PFSK-1 (cell line): Measurements from ENCODE around the gene ALX4.

Experiments
- FOXP2 ChIP-seq: optimal IDR thresholded peaks from 2 replicates; pipeline ENCODE3; 2011; ENCODE audit warnings: borderline replicate concordance, control low read depth, inconsistent platforms; ENCODE audit not compliant: insufficient read depth; ENCODE audit errors: extremely low read length, extremely low read depth
- POLR2AphosphoS5 ChIP-seq: IDR thresholded peaks from 2 replicates; pipeline ENCODE4 v1.6.1; 2012; ENCODE audit warnings: low read depth, mild to moderate bottlenecking, control low read depth, low read length, moderate library complexity
- REST ChIP-seq, 2 experiments: IDR thresholded peaks; 2 replicates each; pipeline versions ENCODE4 v1.6.1 to v1.8.0; 2011 to 2012; ENCODE audit warnings: low read depth in 2 of 2, low read length in 2 of 2, control low read depth in 1 of 2, inconsistent platforms in 1 of 2, mild to moderate bottlenecking in 1 of 2, moderate library complexity in 1 of 2; ENCODE audit not compliant: insufficient read depth in 1 of 2
- SIN3A ChIP-seq: IDR thresholded peaks from 2 replicates; pipeline ENCODE4 v1.6.1; 2012; ENCODE audit warnings: mild to moderate bottlenecking, low read length, moderate library complexity, borderline replicate concordance; ENCODE audit not compliant: insufficient read depth
- TAF1 ChIP-seq: IDR thresholded peaks from 2 replicates; pipeline ENCODE4 v1.6.1; 2012; ENCODE audit warnings: low read length, control low read depth, borderline replicate concordance; ENCODE audit not compliant: insufficient read depth

Gene ALX4

DNA sequence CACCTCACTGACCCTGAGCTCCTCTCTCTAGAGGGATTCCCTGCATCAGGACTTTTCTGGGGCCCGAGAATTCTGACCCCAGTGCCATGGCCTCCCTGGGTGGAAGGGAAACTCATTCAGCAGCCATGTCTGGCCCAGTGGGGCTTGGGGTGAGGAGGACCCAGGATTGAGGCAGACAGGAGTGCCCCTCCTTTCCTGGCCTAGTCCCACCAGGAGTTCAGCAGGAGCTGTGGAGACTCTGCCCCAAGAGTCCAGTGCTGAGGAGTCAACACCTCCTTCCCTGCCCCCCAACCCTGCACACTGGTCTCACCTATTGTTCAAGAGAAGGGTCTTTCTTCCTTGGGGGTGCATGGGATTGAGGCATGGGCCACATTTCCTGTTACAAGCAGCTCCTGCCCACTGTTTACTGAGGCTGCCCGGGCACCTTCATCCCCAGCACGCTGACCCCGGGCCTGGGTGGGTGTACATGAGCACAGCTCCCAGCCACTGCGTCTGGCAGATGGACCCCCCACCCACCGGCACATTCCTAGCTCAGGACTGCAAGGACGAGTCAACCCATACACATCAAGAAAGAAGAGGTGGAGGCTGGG lies 33.9 kb downstream of the ALX4 start:
- TF ChIP-seq POLR2AphosphoS5 = no peak
- no peak for TF ChIP-seq TAF1

GRCh38 chr11:44275241-44275640 lies 34.7 kb downstream of the ALX4 start:
- TF ChIP-seq REST (IDR thresholded peaks at IDR 0.05; ENCODE audit: insufficient read depth in 1 of 2, low read depth in 2 of 2, low read length in 2 of 2) = no peak
- no peak for TF ChIP-seq SIN3A
- TF ChIP-seq POLR2AphosphoS5 = no peak
- no peak for TF ChIP-seq FOXP2
- no peak for TF ChIP-seq TAF1

- TF ChIP-seq REST (IDR thresholded peaks at IDR 0.05; ENCODE audit: insufficient read depth in 1 of 2, low read depth in 2 of 2, low read length in 2 of 2) (no peak), TAF1 (no peak), SIN3A (no peak), POLR2AphosphoS5 (no peak), FOXP2 (no peak)
These were observed 35.5 kb downstream of the ALX4 start for GRCh38 chr11:44274404-44274803.

DNA sequence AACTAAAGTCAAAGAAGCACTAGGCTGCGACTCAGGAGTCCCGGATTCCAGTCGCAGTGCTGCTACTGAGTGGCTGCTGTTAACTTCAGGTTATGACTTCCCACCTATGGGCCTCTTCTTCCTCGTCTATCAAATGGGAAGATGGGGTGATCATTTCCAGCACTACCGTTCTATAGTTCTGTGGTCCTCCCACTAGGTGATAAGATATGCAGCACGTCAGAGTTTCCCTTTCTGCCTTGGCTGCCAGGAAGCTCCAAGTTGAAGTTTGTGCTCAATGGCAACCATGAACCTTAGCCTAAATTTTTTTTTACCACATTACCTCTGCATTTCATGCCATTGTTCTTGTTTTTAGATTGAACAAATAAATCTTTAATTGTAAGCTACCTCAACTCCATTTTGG lies 38.7 kb downstream of the ALX4 start:
- TF ChIP-seq REST (IDR thresholded peaks at IDR 0.05; ENCODE audit: insufficient read depth in 1 of 2, low read depth in 2 of 2, low read length in 2 of 2) (no peak), SIN3A (no peak), POLR2AphosphoS5 (no peak), TAF1 (no peak), FOXP2 (no peak)

GRCh38 chr11:44270403-44271273 lies 39.3 kb downstream of the ALX4 start:
- TF ChIP-seq POLR2AphosphoS5 (no peak), REST (IDR thresholded peaks at IDR 0.05; ENCODE audit: insufficient read depth in 1 of 2, low read depth in 2 of 2, low read length in 2 of 2) (no peak), TAF1 (no peak), SIN3A (no peak), FOXP2 (no peak)
